Right renal cortex interstitium (tissue), 3 donors: Measurements from ENCODE around the gene ARMH3. TPM values are rescaled to one million over a fixed set of nuclear protein-coding genes. Genes with fewer than 3 reads are reported as not detected.

Experiments
- DNase-seq, 3 donors: peaks; one replicate each; pipeline ENCODE4 v3.0.0-alpha.2; 2013; ENCODE audit warnings: low read depth in 3 of 3, low spot score in 2 of 3
- polyA plus RNA-seq, 3 donors: library from polyadenylated mRNA; unstranded; fragments of 120-200 nt; gene quantifications; one replicate each; pipeline ENCODE4 v1.2.1, GENCODE V29; 2013; ENCODE audit not compliant: insufficient read length in 3 of 3

Gene ARMH3
- polyA plus RNA-seq, 3 donors, result 19.1 to 20.6 (median 20.1) TPM

DNA sequence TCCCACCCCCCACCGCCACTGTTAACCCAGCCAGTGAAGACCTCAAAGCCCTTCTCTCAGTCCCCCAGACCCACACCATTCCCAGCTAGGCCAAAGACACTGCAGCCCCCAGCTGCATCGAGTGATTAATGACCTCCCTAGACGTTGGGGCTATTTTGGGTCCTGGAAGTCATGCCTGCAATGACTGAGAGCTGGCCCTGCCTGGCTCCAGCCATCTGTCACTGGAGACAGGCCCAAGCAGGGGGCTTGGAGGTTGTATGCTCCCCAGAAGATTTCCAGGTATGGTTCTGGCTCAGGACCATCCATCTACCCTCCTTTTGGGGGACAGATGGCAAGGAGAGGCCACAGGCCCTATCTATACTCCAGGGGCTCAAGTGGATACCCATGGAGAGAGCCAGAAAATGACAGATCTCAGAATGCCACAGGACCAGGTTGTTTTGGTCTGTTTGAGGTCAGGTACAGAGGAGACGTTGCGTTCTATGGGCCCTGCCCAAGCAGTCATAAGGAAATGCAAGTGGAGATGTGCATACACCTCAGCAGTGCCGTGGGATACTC, 217.5 kb downstream of the ARMH3 start:
- no peak for DNase-seq

DNA sequence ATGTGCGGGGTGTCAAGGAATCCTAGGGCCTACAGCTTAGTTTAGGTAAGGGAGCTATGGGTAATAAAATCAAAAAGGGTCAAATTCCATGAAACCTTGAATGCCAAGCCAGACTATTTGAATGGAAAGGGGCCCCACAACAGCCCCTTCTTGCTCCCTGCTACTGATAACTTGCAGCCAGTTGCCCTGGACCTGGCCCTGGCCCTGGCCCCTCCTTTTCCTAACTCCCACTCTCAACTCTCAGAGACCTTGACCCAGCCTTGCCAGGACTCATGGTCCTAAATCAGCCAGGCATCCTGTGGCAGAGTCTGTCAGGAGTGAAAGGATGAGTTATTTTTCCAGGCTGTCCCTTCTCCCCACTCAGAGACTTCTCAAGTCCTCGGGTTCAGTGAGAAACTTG, 218.2 kb downstream of the ARMH3 start:
- no peak for DNase-seq

GRCh38 chr10:101835362-101835761, 220.6 kb downstream of the ARMH3 start:
- no peak for DNase-seq

GRCh38 chr10:101834341-101834740, 221.6 kb downstream of the ARMH3 start:
- no peak for DNase-seq

- DNase-seq, result no peak
Observed at GRCh38 chr10:101833466-101833865, 222.5 kb downstream of the ARMH3 start.

DNA sequence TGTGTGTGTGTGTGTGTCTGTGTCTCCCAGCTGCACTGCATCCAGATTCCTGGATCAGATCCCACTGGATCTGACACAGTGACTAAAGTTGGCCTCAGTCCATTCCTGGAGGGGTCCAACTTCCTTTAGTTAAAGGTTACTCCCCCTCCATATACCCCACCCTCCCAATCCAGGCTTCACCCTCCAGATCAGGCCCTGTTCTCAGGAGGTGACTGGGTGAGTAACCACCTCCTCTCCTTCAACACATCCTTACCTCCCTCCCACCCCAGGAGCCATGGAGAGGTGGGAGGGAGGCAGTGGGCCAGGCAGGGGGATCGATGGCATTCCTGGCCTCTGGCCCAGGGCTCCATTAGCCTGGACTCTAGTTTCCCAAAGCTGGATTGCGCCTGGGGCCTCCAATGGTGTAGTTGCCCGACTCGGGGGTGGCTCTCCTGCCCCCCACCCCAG, 223.6 kb downstream of the ARMH3 start:
- DNase-seq, result no peak

DNA sequence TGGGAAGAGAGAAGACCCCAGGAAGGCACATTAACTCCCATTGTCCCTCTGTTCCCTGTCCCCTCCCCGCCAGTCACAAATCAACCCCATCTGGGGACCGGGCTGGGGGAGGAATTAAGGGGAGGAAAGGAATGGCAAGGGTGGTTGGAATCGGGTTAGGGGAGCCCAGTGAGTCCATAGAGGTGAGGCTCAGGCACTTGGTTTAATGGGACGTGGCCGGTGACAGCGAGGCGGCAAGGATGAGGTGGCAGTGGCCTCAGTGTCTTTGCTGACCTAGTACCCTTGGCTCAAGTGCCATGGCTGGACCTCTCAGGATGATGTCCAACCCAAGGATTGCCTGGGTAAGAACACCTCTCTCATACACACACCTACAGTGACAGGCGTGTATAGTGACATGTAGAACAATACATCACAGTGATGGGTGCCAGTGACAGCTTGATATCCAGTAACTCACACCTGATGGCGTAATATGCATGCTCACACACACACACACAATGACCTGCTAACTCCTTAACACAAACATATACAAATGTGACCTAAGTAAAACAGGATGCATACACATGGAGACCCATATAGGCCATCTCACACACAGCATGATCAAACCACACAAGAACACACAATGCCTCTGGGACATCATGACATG, 224.7 kb downstream of the ARMH3 start:
- no peak for DNase-seq

GRCh38 chr10:101830322-101831168, 225.4 kb downstream of the ARMH3 start:
- DNase-seq, result peak in 1 of 3 donors; percentile 77

DNA sequence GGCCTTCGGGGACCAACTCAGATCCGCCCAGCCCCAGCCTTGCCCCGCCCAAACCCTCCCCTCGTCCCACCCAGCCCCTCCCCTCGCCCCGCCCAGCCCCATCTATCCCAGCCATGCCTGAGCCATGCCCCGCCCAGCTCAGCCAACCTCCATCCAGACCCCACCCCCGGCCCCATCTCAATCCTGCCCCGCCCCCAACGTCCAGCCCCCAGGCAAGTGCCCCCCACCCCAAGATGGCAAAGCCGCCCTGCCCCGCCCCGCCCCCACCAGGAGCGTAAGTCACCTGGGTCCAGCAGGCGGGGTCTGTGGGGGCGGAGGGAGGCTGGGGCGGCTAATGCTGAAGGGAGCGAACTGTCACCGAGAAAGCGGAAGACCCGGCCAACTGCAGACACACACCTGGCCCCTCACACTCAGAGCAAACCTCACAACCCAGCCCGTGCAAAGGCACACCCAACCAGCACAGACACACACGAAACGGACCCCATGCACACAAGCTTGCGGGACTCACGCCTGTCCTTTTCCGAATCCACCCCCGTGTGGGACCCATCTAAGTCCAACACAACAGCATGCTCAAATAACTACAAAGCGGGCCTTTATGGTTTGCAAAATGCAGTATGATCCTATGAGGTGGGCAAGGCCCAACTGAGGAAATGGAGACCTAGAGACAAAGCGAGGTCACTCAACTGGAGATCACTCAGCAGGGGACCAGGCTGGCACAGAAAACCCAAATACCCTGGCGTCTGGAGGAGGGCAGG, 226.2 kb downstream of the ARMH3 start:
- DNase-seq, result no peak

GRCh38 chr10:101828766-101829551, 227.0 kb downstream of the ARMH3 start:
- DNase-seq, result no peak

DNA sequence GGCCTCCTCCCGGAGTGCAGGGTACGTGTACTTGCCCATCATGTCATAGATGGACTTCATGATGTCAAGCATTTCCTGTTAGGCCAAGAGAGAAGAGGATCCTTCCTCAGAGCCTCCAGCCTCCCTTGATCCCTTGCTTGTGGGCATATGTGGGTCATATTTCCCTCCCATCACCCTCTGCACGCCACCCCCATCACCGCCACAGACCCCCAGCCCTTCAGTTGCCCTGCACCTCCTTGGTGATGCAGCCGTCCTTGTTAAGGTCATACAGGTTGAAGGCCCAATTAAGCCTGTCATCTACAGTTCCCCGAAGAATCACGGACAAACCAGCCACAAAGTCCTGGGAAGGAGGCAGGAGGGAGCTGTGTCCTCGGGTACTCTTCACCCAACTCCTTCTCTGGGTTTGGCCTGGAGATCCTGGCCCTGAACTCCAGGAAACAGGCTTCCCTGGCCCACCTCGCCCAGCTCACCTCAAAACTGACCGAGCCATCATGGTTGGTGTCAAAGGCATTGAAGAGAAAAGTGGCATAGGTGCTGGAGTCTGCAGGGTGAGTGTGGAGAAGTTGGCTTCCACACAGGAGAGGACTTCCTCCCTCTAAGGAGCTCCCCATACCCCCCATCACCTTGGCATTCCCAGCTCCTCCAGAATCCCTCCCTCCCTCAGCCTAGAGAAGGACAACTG, 227.9 kb downstream of the ARMH3 start:
- DNase-seq, result no peak

DNA sequence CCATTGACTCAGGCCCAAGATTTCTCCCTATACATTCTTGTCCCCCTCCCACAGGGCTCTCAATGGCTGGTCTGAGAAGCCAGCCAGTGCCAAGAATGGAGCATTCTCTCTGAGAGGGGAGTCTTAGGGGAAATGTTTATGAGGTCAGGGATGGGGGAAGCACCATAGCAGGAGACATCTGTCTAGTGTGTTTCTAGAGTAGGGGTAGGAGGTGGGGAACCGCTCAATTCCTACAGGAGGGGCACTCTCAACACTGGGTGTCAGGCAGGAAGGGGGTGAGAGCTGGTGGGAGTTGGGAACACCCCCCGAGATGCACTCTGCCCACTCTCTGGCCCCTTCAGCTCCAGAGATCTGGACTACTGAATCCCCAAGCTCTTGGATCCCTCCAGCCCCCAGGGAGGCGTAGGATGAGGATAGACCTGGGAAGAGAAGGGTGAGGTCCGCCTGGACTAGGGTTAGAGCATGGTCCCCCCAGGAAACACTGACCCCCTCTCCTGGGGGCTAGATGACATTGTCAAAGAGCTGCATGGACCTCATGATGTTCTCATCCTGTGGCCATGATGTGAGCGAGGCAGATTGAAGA, 229.0 kb downstream of the ARMH3 start:
- no peak for DNase-seq

GRCh38 chr10:101824736-101825135, 231.2 kb downstream of the ARMH3 start:
- no peak for DNase-seq

DNA sequence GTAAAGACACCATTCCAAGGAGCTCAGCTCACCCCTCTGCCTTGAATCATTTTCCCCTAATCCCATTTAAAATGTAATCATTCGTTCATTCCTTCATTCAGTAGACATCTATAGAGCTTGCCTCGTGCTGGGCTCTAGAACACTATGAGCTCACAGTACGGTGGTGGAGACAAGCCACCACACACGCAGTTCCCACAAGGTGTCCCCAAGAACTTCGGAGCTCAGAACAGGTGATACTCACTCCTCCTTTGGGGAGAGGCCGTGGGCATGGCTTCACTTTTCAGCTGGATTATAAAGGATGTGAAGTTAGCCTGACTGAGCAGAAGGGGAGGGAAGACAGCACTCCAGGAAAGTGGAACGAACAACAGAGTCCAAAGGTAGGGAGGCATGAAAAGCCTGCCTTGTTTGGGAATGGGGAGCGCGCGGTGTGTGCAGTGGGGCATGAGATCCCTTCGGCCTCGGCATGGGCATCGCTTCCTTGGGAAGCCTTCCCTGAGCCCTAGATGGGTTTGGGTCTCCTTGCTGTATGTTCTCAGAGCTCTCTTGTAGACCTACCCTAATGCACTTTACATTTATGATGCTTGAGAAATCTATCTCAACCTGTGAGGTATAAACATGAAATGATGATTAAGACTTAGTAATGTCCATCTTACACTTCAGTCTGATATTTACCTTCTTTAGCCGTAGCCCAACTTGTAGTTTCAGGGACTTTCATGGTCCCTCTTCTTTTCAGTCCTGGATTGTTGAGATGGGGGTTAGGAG, 236.9 kb downstream of the ARMH3 start:
- no peak for DNase-seq

- DNase-seq, result peak; percentile 95 to 96 (median 96)
Observed at GRCh38 chr10:101818119-101818871, 237.7 kb downstream of the ARMH3 start, which contains the start of gene OGA. Gene OGA, minus strand, starts transcription at chr10:101818444. Its CDS starts 422 bp downstream, at chr10:101818022.

- DNase-seq, result no peak
Observed at GRCh38 chr10:101817337-101818118, 238.4 kb downstream of the ARMH3 start.

GRCh38 chr10:101816913-101817336, 239.0 kb downstream of the ARMH3 start:
- no peak for DNase-seq
